Activated T-cell treated with anti-CD3 and anti-CD28 coated beads for 48 hours (primary cell): ENCODE results near the gene AWAT1.
A peak's percentile ranks its signal among the peaks of the same experiment; 100 is the strongest.
"Not testable (repeated sequence)": the region's sequence is repeated elsewhere in the genome, so short reads cannot be mapped to it uniquely, and the experiment has no call there.

Source experiments
- DNase-seq: peaks from one replicate; pipeline ENCODE4 v3.0.0-alpha.2; 2020; ENCODE audit warnings: low read depth

The AWAT1 gene

DNA sequence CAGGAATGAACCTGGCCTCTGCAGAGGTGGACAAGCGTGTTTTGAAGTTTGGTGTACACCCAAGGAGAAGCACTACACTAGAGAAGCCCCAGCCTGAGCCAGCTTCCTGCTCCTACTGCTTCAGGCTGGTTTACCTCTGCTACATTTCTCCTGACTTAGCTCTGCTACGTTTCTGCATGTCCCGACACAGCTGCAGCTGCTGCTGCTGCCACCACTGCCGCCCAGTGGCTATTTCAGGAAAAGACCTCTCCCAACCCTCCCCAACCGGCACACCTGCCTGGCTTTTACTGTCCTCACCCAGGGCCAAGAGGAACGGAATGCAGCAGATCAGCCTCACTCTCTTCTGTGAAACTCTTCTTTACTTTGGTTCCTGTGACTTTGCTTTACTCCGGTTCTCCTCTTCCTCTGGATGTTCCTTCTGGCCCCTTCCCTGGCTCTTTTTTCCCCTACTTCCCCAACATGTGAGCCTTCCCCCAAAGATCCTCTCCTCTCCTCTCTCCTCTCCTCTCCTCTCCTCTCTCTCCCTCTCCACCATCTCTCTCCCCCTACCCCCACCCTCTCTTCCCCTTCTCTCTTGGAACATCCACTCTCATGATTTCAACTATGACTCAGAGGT lies 28.6 kb downstream of the AWAT1 start:
- peak; percentile 26 for DNase-seq

DNA sequence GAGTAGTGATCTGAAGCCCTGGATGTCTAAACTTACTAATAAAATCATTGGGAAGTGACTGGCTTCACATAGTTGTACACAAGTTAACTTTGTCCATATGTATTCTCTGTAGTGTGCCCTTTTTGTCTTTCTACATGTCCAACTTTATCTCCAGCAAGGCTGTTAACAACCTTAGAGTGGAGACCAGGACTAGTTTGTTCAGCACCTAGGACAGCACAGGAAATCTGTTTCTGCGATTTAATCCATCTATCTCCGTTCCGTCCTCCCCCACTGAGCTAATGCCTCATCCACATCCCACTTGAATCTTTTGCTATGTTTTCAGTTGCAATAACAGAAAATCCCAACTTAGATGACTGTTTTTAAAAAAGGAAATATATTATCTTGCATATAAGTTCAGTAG lies 30.3 kb downstream of the AWAT1 start:
- no peak for DNase-seq

DNA sequence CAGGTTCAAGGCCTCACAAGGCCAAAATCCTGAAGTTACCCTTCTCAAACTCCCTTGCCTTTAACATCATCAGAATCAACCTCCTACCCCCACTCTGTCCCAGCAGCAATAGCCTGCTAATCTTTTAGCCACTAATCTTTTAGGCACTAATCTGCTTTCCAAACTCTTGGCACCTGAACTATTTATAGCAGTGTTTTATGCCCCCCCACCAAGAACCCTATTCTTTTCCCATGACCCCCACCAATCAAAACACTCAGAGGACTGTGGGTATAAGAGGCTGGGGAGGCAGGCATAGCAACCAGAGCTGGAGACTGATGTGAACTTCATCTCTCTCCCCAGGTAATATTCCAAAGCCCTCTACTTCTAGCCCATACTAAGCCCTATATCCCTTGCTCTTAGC lies 33.6 kb downstream of the AWAT1 start, which contains the start of gene ARR3:
Gene ARR3, plus strand, starts transcription at position 301 of the 400 bp plus-strand sequence. CDS start 1,052 bp downstream, outside the sequence.
- DNase-seq = no peak

DNA sequence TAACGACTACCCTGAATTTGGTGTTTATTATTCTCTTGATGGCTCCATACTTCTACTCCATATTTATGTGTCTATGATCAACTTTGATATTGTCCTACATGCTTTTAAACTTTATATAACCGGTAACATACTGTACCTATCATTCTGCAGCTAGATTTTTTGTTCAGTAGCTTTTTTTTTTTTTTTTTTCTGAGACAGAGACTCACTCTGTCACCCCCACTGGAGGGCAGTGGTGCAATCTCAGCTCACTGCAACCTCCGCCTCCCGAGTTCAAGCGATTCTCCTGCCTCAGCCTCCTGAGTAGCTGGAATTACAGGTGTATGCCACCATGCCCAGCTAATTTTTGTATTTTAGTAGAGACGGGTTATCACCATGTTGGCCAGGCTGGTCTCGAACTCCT lies 39.6 kb downstream of the AWAT1 start:
- DNase-seq = not testable (repeated sequence)

DNA sequence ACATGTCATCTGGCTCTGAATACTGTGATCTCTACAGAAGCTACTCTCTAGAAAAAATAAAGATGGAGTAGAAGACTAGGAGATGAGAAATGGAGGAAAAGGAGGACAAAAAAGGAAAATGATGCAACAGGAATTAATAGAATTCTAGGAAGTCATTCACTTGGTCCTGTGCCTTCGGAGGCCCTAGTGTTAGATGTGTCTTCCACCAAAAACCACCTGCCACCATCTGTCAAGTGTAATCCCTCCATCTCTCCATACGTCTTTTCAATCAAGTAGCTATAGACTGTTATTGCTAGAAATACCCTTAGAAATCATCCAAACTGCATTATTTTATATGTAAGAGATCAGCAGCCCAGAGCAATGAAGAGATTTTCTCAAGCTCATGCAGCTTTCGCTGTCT lies 44.6 kb downstream of the AWAT1 start:
- no peak for DNase-seq

DNA sequence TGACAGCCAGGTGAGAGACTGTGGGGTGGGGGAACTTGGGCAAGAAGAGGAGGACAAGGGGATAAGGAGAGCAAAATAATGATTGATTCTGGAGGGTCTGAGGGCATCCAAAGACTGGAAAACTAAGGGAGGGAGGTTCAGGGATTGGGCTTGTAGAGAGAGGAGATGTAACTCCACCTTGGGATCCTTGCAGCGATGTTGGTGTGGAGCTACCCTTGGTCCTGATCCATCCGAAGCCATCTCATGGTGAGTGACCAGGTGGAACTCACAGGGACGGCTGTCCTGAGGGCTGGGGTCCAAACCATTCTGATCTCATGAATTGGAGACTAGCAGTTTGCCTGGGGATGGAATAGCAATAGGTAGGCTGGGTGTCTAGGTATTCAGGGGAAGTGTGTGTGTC lies 46.1 kb downstream of the AWAT1 start:
- DNase-seq = no peak

DNA sequence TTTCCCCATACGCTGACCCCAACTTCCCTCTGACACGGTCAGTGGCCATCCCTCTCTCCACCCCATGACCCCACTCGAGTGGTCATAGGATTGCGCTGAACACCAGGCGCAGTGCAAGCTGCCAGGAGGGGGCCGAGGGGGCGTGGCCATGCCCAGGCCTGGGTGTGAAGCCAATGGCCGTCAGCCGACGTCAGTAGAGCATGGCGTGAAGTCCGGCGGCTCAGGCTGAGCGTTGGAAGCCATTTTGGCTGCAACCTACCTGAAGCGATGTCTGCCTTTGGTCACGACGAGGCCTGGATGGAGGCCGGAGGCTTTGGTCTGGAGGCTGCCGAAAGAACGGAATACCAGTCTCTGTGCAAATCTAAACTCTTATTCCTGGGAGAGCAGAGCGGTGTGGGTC lies 47.5 kb downstream of the AWAT1 start, which contains the start of gene RAB41:
Gene RAB41, plus strand, starts transcription at position 222 of the 400 bp plus-strand sequence. Its CDS starts 46 bp downstream, at position 268.
- DNase-seq = no peak

DNA sequence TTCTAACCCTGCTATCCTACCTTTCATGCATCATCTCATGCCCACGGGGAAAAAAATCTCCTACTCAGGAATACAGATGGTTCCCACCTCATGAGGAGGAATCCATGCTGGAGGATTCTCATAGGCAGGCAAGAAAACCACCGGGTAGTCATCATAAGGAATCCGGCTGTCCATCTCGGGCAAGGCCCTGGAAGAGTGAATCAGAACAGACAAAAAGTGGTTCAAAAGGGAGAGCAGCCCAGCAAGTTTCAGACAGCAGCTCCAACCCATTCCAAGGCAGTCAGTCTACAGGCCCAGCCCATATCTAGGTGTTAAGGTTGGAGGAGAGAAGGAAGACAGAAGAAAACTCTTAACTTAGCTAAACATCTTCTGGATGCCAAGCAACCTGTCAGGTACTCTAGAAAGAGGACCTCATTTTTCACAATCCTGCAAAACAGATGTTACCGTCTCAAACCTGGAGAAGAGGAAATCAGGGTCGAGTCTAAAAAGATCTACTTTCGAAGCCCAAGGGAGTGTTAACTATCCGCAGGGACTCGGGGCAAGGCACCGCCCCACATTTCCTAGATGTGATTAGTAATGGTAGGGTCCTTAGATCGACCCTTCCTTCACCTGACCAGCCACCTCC lies 54.8 kb downstream of the AWAT1 start:
- DNase-seq = no peak
